Calu3 (cell line): ENCODE results near the gene GAS7. TPM values are rescaled to one million over a fixed set of nuclear protein-coding genes. Genes with fewer than 3 reads are reported as not detected.

Source experiments
- BruUV-seq: library from RNA; stranded (reverse); fragments of 400-500 nt; replicated peaks from 2 replicates; lab custom pipeline; 2021; lab: Mats Ljungman, UMichigan
- CTCF ChIA-PET: fragments of 300-600 bp; sonication (Branson Sonifier 250); formaldehyde crosslinking; loops from one replicate; lab custom pipeline; 2022; ENCODE audit warnings: antibody characterized with exemption; lab: Charles Lee
- DNase-seq: peaks from one replicate; pipeline ENCODE4 v3.0.0; 2022
- H3K27ac Mint-ChIP-seq: one replicate; pipeline ENCODE4 v1.8.0; 2022; ENCODE audit warnings: mixed read lengths; ENCODE audit not compliant: unreplicated experiment
- H3K27me3 Mint-ChIP-seq: one replicate; pipeline ENCODE4 v1.8.0; 2022; ENCODE audit warnings: mixed read lengths; ENCODE audit not compliant: unreplicated experiment
- H3K36me3 Mint-ChIP-seq: one replicate; pipeline ENCODE4 v1.8.0; 2022; ENCODE audit warnings: mild to moderate bottlenecking, moderate library complexity, mixed read lengths; ENCODE audit not compliant: insufficient read depth, unreplicated experiment
- H3K4me1 Mint-ChIP-seq: one replicate; pipeline ENCODE4 v1.8.0; 2022; ENCODE audit warnings: mild to moderate bottlenecking, low read depth, mixed read lengths; ENCODE audit not compliant: unreplicated experiment
- H3K4me3 Mint-ChIP-seq: one replicate; pipeline ENCODE4 v1.8.0; 2022; ENCODE audit warnings: mild to moderate bottlenecking, low read depth, moderate library complexity, mixed read lengths; ENCODE audit not compliant: unreplicated experiment
- H3K9me3 Mint-ChIP-seq: one replicate; pipeline ENCODE4 v1.8.0; 2022; ENCODE audit warnings: low read depth, mixed read lengths; ENCODE audit not compliant: unreplicated experiment
- CTCF ChIP-seq: fragments of 200-600 bp; IDR thresholded peaks from one replicate; pipeline ENCODE4 v1.8.0; 2022; ENCODE audit warnings: antibody characterized with exemption; ENCODE audit not compliant: unreplicated experiment
- intact Hi-C: fragments of 100-400 bp; cut with micrococcal nuclease; formaldehyde crosslinking; loops from one replicate; pipeline ENCODE4 v1.10.0; 2022; ENCODE audit not compliant: unreplicated experiment
- total RNA-seq: library from RNA; stranded (reverse); gene quantifications from 2 replicates; pipeline ENCODE4 v1.2.3, GENCODE V29; 2022

The GAS7 gene
- total RNA-seq, 1 experiment from 2014 or later = 0.42 TPM

GRCh38 chr17:9979463-9979995, 218.9 kb downstream of the GAS7 start:
- DNase-seq = no peak
- intact Hi-C loops = loop anchor here (10.0 kb wide), 1 partner anchor 135 kb away; no protein-coding TSS in a partner anchor
- H3K27ac Mint-ChIP-seq = no peak overlapping the region
- CTCF ChIA-PET = no interaction called here
- TF ChIP-seq CTCF = no peak
- H3K27me3 Mint-ChIP-seq = peaks cover 6% of the 10 kb centered on the region
- H3K4me3 Mint-ChIP-seq = no peak overlapping the region
- no peaks in the 10 kb centered on the region for H3K9me3 Mint-ChIP-seq
- H3K4me1 Mint-ChIP-seq = no peaks in the 10 kb centered on the region
- H3K36me3 Mint-ChIP-seq = no peaks in the 10 kb centered on the region
- BruUV-seq = no TSS peak

- intact Hi-C loops = loop anchor here (10.0 kb wide), 1 partner anchor 138 kb away; no protein-coding TSS in a partner anchor
- TF ChIP-seq CTCF = no peak
- CTCF ChIA-PET = interaction anchor here (1.1 kb wide), 1 partner anchor 142 kb away, joined by 4 read pairs; no protein-coding TSS in a partner anchor
- no peak overlapping the region for H3K27ac Mint-ChIP-seq
- H3K9me3 Mint-ChIP-seq = no peaks in the 10 kb centered on the region
- H3K27me3 Mint-ChIP-seq = peaks cover 27% of the 10 kb centered on the region
- no peaks in the 10 kb centered on the region for H3K36me3 Mint-ChIP-seq
- DNase-seq = no peak
- H3K4me1 Mint-ChIP-seq = no peaks in the 10 kb centered on the region
- H3K4me3 Mint-ChIP-seq = no peak overlapping the region
- no TSS peak for BruUV-seq
These were observed 221.2 kb downstream of the GAS7 start for GRCh38 chr17:9977180-9977575.

GRCh38 chr17:9976283-9977179, 221.9 kb downstream of the GAS7 start:
- CTCF ChIA-PET = interaction anchor here (1.1 kb wide), 1 partner anchor 143 kb away, joined by 4 read pairs; no protein-coding TSS in a partner anchor
- BruUV-seq = no TSS peak
- DNase-seq = no peak
- no peak overlapping the region for H3K4me3 Mint-ChIP-seq
- no peak overlapping the region for H3K27ac Mint-ChIP-seq
- H3K27me3 Mint-ChIP-seq = peaks cover 27% of the 10 kb centered on the region
- no peaks in the 10 kb centered on the region for H3K9me3 Mint-ChIP-seq
- no peak for TF ChIP-seq CTCF
- intact Hi-C loops = loop anchor here (10.0 kb wide), 1 partner anchor 138 kb away; no protein-coding TSS in a partner anchor
- no peaks in the 10 kb centered on the region for H3K4me1 Mint-ChIP-seq
- no peaks in the 10 kb centered on the region for H3K36me3 Mint-ChIP-seq

- BruUV-seq = no TSS peak
- H3K27ac Mint-ChIP-seq = no peak overlapping the region
- no peaks in the 10 kb centered on the region for H3K9me3 Mint-ChIP-seq
- H3K27me3 Mint-ChIP-seq = peaks cover 27% of the 10 kb centered on the region
- no peaks in the 10 kb centered on the region for H3K4me1 Mint-ChIP-seq
- no peak for TF ChIP-seq CTCF
- intact Hi-C loops = loop anchor here (10.0 kb wide), 1 partner anchor 140 kb away; no protein-coding TSS in a partner anchor
- CTCF ChIA-PET = no interaction called here
- no peak overlapping the region for H3K4me3 Mint-ChIP-seq
- DNase-seq = no peak
- no peaks in the 10 kb centered on the region for H3K36me3 Mint-ChIP-seq
These were observed 223.7 kb downstream of the GAS7 start for GRCh38 chr17:9974448-9975381.
